HCT116 (cell line): ENCODE results near the gene UQCC5. TPM values are rescaled to one million over a fixed set of nuclear protein-coding genes. Genes with fewer than 3 reads are reported as not detected.

Experiments
- ATAC-seq: fragments of 200-7000 bp; cut with Tn5 transposase; 2 replicates; pipeline ENCODE4 v1.9.1; 2020; ENCODE audit warnings: mild to moderate bottlenecking, moderate library complexity
- Bru-seq: library from RNA; stranded (reverse); fragments of 400-500 nt; gene quantifications from one replicate; lab custom pipeline; 2021; lab: Mats Ljungman, UMichigan
- BruChase-seq, 2 experiments: library from RNA; stranded (reverse); fragments of 400-500 nt; gene quantifications; one replicate each; lab custom pipeline; 2021; lab: Mats Ljungman, UMichigan
- BruUV-seq: library from RNA; stranded (reverse); fragments of 400-500 nt; replicated peaks from 2 replicates; lab custom pipeline; 2021; lab: Mats Ljungman, UMichigan
- CTCF ChIA-PET: fragments of 300-600 bp; sonication (Branson Sonifier 250); formaldehyde crosslinking; loops from one replicate; lab custom pipeline; 2021; ENCODE audit warnings: antibody characterized with exemption; lab: Charles Lee
- POLR2A ChIA-PET: fragments of 300-600, 350-600 bp; sonication (Branson Sonifier 250); formaldehyde crosslinking; loops from one replicate; lab custom pipeline; 2021; ENCODE audit warnings: antibody characterized with exemption; lab: Charles Lee
- RAD21 ChIA-PET, 2 experiments: fragments of 300-600 bp; sonication (Branson Sonifier 250); formaldehyde crosslinking; loops; one replicate each; lab custom pipeline; 2023; ENCODE audit warnings: low total read pairs in 2 of 2; ENCODE audit not compliant: uncharacterized antibody in 2 of 2, unreplicated experiment in 2 of 2, low non-redundant PET in 1 of 2; lab: Charles Lee
- DNase-seq: peaks from one replicate; pipeline ENCODE4 v3.0.0-alpha.2; 2010; ENCODE audit warnings: low read depth, low spot score
- H2AFZ ChIP-seq: fragments of 200-600 bp; shearing (Covaris generic), sonication (generic); 2 replicates; pipeline ENCODE4 v1.6.1; 2017; ENCODE audit warnings: low read depth, mixed run types, mixed read lengths, antibody characterized with exemption, low read length; ENCODE audit not compliant: poor library complexity, severe bottlenecking
- H3K27ac ChIP-seq: 2 replicates; pipeline ENCODE4 v1.5.1; 2012; ENCODE audit warnings: low read depth, low read length
- H3K27me3 ChIP-seq: fragments of 200-600 bp; sonication (generic); 2 replicates; pipeline ENCODE4 v1.6.1; 2016; ENCODE audit warnings: mixed run types, low read length, mixed read lengths; ENCODE audit not compliant: insufficient read depth
- H3K36me3 ChIP-seq, 2 experiments: fragments of 200-500 bp in 1 of 2; fragments of 200-600 bp in 1 of 2; sonication (Bioruptor generic) in 1 of 2; sonication (generic) in 1 of 2; 2 replicates each; pipeline versions ENCODE4 v1.5.1 to v1.6.1; 2014 to 2016; ENCODE audit warnings: low read length in 2 of 2, inconsistent platforms in 1 of 2, mixed read lengths in 1 of 2, mixed run types in 1 of 2; ENCODE audit not compliant: insufficient read depth in 2 of 2, control insufficient read depth in 1 of 2
- H3K4me1 ChIP-seq, 2 experiments: fragments of 200-600 bp in 1 of 2; sonication (generic) in 1 of 2; 2 replicates each; pipeline versions ENCODE4 v1.5.1 to v1.6.1; 2012 to 2017; ENCODE audit warnings: low read length in 2 of 2, inconsistent platforms in 1 of 2, mild to moderate bottlenecking in 1 of 2, mixed read lengths in 1 of 2, mixed run types in 1 of 2, moderate library complexity in 1 of 2; ENCODE audit not compliant: insufficient read depth in 2 of 2, control insufficient read depth in 1 of 2
- H3K4me2 ChIP-seq: fragments of 200-600 bp; sonication (generic); 2 replicates; pipeline ENCODE4 v1.6.1; 2017; ENCODE audit warnings: mixed run types, low read length, mixed read lengths
- H3K4me3 ChIP-seq, 2 experiments: fragments of 200-600 bp in 1 of 2; sonication (generic) in 1 of 2; replicated peaks in 1 of 2; 2 replicates each; pipeline ENCODE4 v1.5.1; 2011 to 2016; ENCODE audit warnings: low read length in 2 of 2, control low read depth in 1 of 2, low read depth in 1 of 2, mild to moderate bottlenecking in 1 of 2, mixed read lengths in 1 of 2, mixed run types in 1 of 2
- H3K79me2 ChIP-seq: fragments of 200-600 bp; sonication (generic); 2 replicates; pipeline ENCODE4 v1.6.1; 2017; ENCODE audit warnings: mild to moderate bottlenecking, mixed run types, low read length, moderate library complexity, mixed read lengths; ENCODE audit not compliant: insufficient read depth
- H3K9ac ChIP-seq: fragments of 200-600 bp; sonication (generic); 2 replicates; pipeline ENCODE4 v1.6.1; 2016; ENCODE audit warnings: low read length, mixed read lengths
- H3K9me2 ChIP-seq: fragments of 200-600 bp; sonication (generic), shearing (Covaris generic); 2 replicates; pipeline ENCODE4 v1.6.1; 2017; ENCODE audit warnings: mixed run types, mild to moderate bottlenecking, moderate library complexity; ENCODE audit not compliant: insufficient read depth
- H3K9me3 ChIP-seq, 2 experiments: fragments of 200-500 bp in 1 of 2; fragments of 200-600 bp in 1 of 2; sonication (Bioruptor generic) in 1 of 2; sonication (generic) in 1 of 2; 2 replicates each; pipeline ENCODE4 v1.6.1; 2014 to 2017; ENCODE audit warnings: low read length in 2 of 2, mixed read lengths in 2 of 2, inconsistent platforms in 1 of 2, low read depth in 1 of 2, mild to moderate bottlenecking in 1 of 2, mixed run types in 1 of 2, moderate library complexity in 1 of 2; ENCODE audit not compliant: control insufficient read depth in 1 of 2, insufficient read depth in 1 of 2
- H4K20me1 ChIP-seq: fragments of 200-600 bp; sonication (generic), shearing (Covaris generic); 2 replicates; pipeline ENCODE4 v1.6.1; 2017; ENCODE audit warnings: mixed run types, mild to moderate bottlenecking, moderate library complexity; ENCODE audit not compliant: insufficient read depth
- ELF1 ChIP-seq: IDR thresholded peaks from 2 replicates; pipeline ENCODE4 v1.6.1; 2012; ENCODE audit warnings: low read depth, borderline replicate concordance
- EZH2 ChIP-seq: fragments of 200-600 bp; sonication (generic); IDR thresholded peaks from 2 replicates; pipeline ENCODE4 v1.6.1; 2017; ENCODE audit warnings: antibody characterized with exemption, mixed run types
- JUND ChIP-seq: IDR thresholded peaks from 2 replicates; pipeline ENCODE4 v1.6.1; 2012
- POLR2A ChIP-seq: IDR thresholded peaks from 2 replicates; pipeline ENCODE4 v1.7.0; 2011; ENCODE audit warnings: borderline replicate concordance; ENCODE audit not compliant: insufficient read depth, insufficient read length; ENCODE audit errors: extremely low read depth
- POLR2AphosphoS5 ChIP-seq: IDR thresholded peaks from 2 replicates; pipeline ENCODE4 v1.6.1; 2011; ENCODE audit warnings: mild to moderate bottlenecking, low read depth, low read length, moderate library complexity
- SP1 ChIP-seq: IDR thresholded peaks from 2 replicates; pipeline ENCODE4 v1.6.1; 2012; ENCODE audit warnings: low read depth
- TCF7L2 ChIP-seq: IDR thresholded peaks from 2 replicates; pipeline ENCODE4 v1.7.0; 2011; ENCODE audit warnings: borderline replicate concordance, inconsistent platforms; ENCODE audit not compliant: insufficient read depth, insufficient read length; ENCODE audit errors: extremely low read depth
- YY1 ChIP-seq: IDR thresholded peaks from 2 replicates; pipeline ENCODE4 v1.6.1; 2011; ENCODE audit warnings: low read length, low read depth, moderate library complexity, mild to moderate bottlenecking; ENCODE audit not compliant: insufficient replicate concordance; ENCODE audit errors: extremely low read depth
- ZFX ChIP-seq: fragments of 450-650 bp; IDR thresholded peaks from 2 replicates; pipeline ENCODE4 v1.6.1; 2017
- intact Hi-C: fragments of 100-400 bp; cut with micrococcal nuclease; formaldehyde crosslinking; loops from 2 replicates; pipeline ENCODE4 v1.10.0; 2022
- long read RNA-seq: library from polyadenylated mRNA; unstranded; transcript quantifications from one replicate; pipeline ENCODE4 v2.0.0, GENCODE V29; 2021; ENCODE audit not compliant: unreplicated experiment
- polyA plus RNA-seq: library from polyadenylated mRNA; unstranded; fragments of >200 nt; gene quantifications from 2 replicates; pipeline ENCODE4 v1.2.1, GENCODE V29; 2012; ENCODE audit warnings: missing spikeins
- total RNA-seq: library from RNA; stranded (reverse); gene quantifications from one replicate; pipeline ENCODE4 v1.2.1, GENCODE V29; 2021; ENCODE audit not compliant: unreplicated experiment
- TF ChIP-seq, protein P1 (sequence below): IDR thresholded peaks from 2 replicates; pipeline ENCODE4 v1.6.1; 2012
- TF ChIP-seq, protein P2 (sequence below): IDR thresholded peaks from 2 replicates; pipeline ENCODE4 v1.6.1; 2011; ENCODE audit warnings: mild to moderate bottlenecking, low read length, moderate library complexity; ENCODE audit not compliant: insufficient replicate concordance; ENCODE audit errors: extremely low read depth

The UQCC5 gene, protein sequence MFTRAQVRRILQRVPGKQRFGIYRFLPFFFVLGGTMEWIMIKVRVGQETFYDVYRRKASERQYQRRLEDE
- total RNA-seq (14.1 TPM), Bru-seq, nascent RNA (percentile 64 among the genes with signal in this experiment), BruChase-seq, experiment 1, labeled RNA remaining after a 6-hour chase (percentile 50 among the genes with signal in this experiment), BruChase-seq, experiment 2, labeled RNA remaining after a 2-hour chase (percentile 58 among the genes with signal in this experiment)
- polyA plus RNA-seq: 50.0 and 58.6 TPM in 2 replicates
- long read RNA-seq, transcript SMIM4-201 (2 exons, 274 nt): major isoform, 24 of 50 reads
- long read RNA-seq, transcript SMIM4-203 (2 exons, 1,770 nt): minor isoform, 21 of 50 reads
- long read RNA-seq, partial matches to known transcripts: 0 of 50 reads
- long read RNA-seq, other reads (novel, unspliced or antisense): 5 of 50 reads

DNA sequence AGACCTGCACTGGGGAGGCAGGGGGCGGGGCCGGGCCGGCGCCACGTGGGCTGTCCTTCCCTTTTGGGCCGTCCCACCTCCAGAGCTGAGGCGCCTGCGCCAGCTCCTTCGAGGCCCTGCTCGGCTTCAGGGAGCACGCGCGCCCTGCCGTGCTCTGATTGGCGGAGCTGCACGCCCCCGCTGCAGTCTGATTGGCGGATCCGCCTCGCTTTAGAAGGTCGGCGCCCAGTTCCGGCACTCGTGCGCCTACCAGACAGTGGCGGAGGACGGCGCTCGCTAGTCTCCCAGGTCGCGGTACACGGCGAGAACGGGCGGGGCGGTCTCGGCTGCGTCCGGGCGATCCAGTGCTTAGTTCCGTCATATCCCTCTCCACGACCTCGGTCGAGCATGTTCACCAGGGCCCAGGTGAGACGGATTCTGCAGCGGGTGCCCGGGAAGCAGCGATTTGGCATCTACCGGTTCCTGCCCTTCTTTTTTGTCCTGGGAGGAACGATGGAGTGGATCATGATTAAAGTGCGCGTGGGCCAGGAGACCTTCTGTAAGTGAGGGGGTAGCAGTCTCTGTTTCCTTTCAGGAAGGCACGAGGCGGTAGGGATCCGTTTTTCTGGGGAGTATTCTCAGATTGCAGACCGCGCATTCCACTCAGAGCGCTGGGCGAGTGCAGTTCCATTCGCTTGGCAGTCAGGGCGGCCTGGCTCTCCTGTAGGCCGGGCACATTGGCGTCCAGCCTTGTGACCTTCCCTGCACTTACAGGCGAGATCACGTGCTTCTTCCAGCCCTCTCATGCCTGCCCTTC is at the start of gene UQCC5:
Gene UQCC5 (plus strand): TSS at position 237 of the 796 bp plus-strand sequence. CDS start 151 bp downstream, at position 388.
- peak; percentile 96 for DNase-seq
- H3K27me3 ChIP-seq: no peaks in the 10 kb centered on the region
- H3K9me3 ChIP-seq: no peaks in the 10 kb centered on the region
- peaks cover 14 to 37% of the 10 kb centered on the region in 2 experiments; a peak in 3 of 4 replicates for H3K4me1 ChIP-seq
- H3K4me3 ChIP-seq: peak within 1 kb of the TSS; percentile 86 to 93
- H2AFZ ChIP-seq: no peak within 1 kb of the TSS
- H3K36me3 ChIP-seq: peaks cover 0 to 7% of the 10 kb centered on the region in 2 experiments; a peak in 1 of 4 replicates
- no peaks in the 10 kb centered on the region for H3K9me2 ChIP-seq
- ChIA-PET POLR2A (interaction anchor here (0.6 to 1.2 kb wide), 18 partner anchors 8 to 479 kb away, joined by 3 to 13 read pairs (median 4); partner anchors contain the start of gene TNNC1), RAD21 (no interaction called here), CTCF (interaction anchor here (0.8 kb wide), 1 partner anchor 143 kb away, joined by 3 read pairs; no protein-coding TSS in a partner anchor)
- H3K79me2 ChIP-seq: peaks cover 66% of the 10 kb centered on the region
- H3K27ac ChIP-seq: peak within 1 kb of the TSS; percentile 79
- H3K9ac ChIP-seq: peak within 1 kb of the TSS; percentile 98
- peak; percentile 88 for ATAC-seq
- intact Hi-C loops: loop anchor here (2.0 kb wide), 1 partner anchor 146 kb away; no protein-coding TSS in a partner anchor
- TF ChIP-seq ZFX (peak; percentile 65; the same call in 1 of the 2 replicates), EZH2 (no peak), YY1 (peak; percentile 1), SP1 (no peak), TCF7L2 (peak; percentile 46), POLR2AphosphoS5 (peak; percentile 100), POLR2A (peak; percentile 86), JUND (no peak), ELF1 (no peak)
- TF ChIP-seq, protein P1, sequence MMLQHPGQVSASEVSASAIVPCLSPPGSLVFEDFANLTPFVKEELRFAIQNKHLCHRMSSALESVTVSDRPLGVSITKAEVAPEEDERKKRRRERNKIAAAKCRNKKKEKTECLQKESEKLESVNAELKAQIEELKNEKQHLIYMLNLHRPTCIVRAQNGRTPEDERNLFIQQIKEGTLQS: no peak
- TF ChIP-seq, protein P2, sequence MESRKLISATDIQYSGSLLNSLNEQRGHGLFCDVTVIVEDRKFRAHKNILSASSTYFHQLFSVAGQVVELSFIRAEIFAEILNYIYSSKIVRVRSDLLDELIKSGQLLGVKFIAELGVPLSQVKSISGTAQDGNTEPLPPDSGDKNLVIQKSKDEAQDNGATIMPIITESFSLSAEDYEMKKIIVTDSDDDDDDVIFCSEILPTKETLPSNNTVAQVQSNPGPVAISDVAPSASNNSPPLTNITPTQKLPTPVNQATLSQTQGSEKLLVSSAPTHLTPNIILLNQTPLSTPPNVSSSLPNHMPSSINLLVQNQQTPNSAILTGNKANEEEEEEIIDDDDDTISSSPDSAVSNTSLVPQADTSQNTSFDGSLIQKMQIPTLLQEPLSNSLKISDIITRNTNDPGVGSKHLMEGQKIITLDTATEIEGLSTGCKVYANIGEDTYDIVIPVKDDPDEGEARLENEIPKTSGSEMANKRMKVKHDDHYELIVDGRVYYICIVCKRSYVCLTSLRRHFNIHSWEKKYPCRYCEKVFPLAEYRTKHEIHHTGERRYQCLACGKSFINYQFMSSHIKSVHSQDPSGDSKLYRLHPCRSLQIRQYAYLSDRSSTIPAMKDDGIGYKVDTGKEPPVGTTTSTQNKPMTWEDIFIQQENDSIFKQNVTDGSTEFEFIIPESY: peak; percentile 16
- H3K4me2 ChIP-seq: peak within 1 kb of the TSS; percentile 84
- BruUV-seq: TSS peak; percentile 60
- no peaks in the 10 kb centered on the region for H4K20me1 ChIP-seq
